GM18508 (cell line): Measurements from ENCODE around the gene ACOX2.
"Not testable (repeated sequence)": the region's sequence is repeated elsewhere in the genome, so short reads cannot be mapped to it uniquely, and the experiment has no call there.

Experiments used
- ATAC-seq: cut with Tn5 transposase; IDR thresholded peaks from one replicate; pipeline ENCODE4 v1.9.1; 2021; ENCODE audit warnings: moderate number of reproducible peaks; ENCODE audit not compliant: insufficient read depth, unreplicated experiment

ACOX2 gene

GRCh38 chr3:58537412-58538301 is 667 bp upstream of the ACOX2 start:
- ATAC-seq = no peak

- ATAC-seq = no peak
Measured at GRCh38 chr3:58535531-58536500, 1.2 kb downstream of the ACOX2 start.

- ATAC-seq = no peak
Measured at GRCh38 chr3:58534592-58535494, 2.1 kb downstream of the ACOX2 start.

- no peak for ATAC-seq
Measured at GRCh38 chr3:58532794-58533220, 4.2 kb downstream of the ACOX2 start.

- ATAC-seq = no peak
Measured at GRCh38 chr3:58531956-58532355, 5.0 kb downstream of the ACOX2 start.

- ATAC-seq = no peak
Measured at GRCh38 chr3:58531555-58531954, 5.4 kb downstream of the ACOX2 start.

GRCh38 chr3:58530354-58530865 is 6.6 kb downstream of the ACOX2 start:
- no peak for ATAC-seq

- no peak for ATAC-seq
Measured at GRCh38 chr3:58529516-58530353, 7.3 kb downstream of the ACOX2 start.

GRCh38 chr3:58528629-58529028 is 8.4 kb downstream of the ACOX2 start:
- ATAC-seq = no peak

- not testable (repeated sequence) for ATAC-seq
Measured at GRCh38 chr3:58527440-58527839, 9.6 kb downstream of the ACOX2 start.

GRCh38 chr3:58526515-58526957 is 10.5 kb downstream of the ACOX2 start:
- no peak for ATAC-seq

GRCh38 chr3:58524326-58524888 is 12.6 kb downstream of the ACOX2 start:
- ATAC-seq = no peak

GRCh38 chr3:58522759-58523425 is 14.1 kb downstream of the ACOX2 start:
- no peak for ATAC-seq

GRCh38 chr3:58521917-58522631 is 14.9 kb downstream of the ACOX2 start:
- ATAC-seq = no peak

GRCh38 chr3:58521336-58521670 is 15.7 kb downstream of the ACOX2 start:
- ATAC-seq = no peak

GRCh38 chr3:58520403-58521335 is 16.3 kb downstream of the ACOX2 start:
- ATAC-seq = no peak
